ENCODE measurements around the gene STARD4.

GRCh38 chr5:111532886-111533582 lies 20.7 kb upstream of the STARD4 start:
- no peak for TF ChIP-seq CTCF (IDR thresholded peaks at IDR 0.05)
- TF ChIP-seq POLR2A (IDR thresholded peaks at IDR 0.05) = no peak
- no peak for TF ChIP-seq POLR2AphosphoS5 (IDR thresholded peaks at IDR 0.05)
- no peak for TF ChIP-seq EP300 (IDR thresholded peaks at IDR 0.05)
